Measurements from ENCODE around the gene ACBD7. TPM values are rescaled to one million over a fixed set of nuclear protein-coding genes. Genes with fewer than 3 reads are reported as not detected.

ACBD7 gene
- total RNA-seq (1 to 10 TPM in 1 of 2 experiments, not detected in 1; 1.2 TPM), polyA plus RNA-seq (under 1 TPM in 1 of 3 donors, not detected in 2; 0.19 TPM), total RNA-seq (0 to 7.3 (median 0.85) reads per million in 6 experiments)

DNA sequence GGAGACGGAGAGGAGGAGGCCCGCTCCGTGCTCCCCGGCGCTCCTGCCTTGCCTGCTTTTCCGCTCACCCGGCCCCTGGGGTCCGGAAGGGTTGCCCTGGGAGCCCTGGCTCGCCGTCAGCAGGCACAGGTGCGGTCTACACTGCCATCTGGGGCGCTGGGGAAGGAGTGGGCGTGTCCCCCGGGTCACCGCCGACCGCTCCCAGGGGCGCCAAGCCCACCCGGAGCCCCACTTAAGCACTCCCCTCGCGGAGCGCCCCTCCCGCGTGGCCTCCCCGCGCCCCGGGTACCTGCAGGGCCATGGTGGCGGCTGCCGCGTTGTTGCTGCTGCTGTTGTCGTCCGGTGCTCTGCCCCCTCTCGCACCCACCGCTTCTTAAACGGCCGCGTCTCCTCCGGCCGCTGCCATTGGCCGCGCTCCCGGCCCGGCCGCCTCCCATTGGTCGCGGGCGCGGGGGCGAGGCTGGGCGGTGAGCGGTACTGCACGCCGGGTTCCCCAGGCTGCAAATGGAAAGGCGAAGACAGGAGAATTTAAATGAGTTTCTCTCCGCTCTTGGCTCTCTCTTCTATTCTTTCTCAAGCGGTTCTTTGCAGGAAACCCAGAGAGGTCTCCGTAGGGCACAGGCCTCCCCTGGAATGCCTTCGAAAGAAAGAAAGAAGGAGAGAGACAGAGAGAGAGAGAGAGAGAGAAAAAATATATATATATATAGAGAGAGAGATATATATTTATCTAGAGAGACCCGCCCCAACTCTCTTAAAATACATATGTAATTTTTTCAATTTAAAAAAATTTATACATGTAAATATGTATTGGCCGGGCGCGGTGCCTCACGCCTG lies at the start of gene ACBD7:
Gene ACBD7 (minus strand): TSS at position 349 of the 834 bp plus-strand sequence. CDS start 48 bp downstream, at position 301.
- Mint-ChIP-seq H3K27ac (peak within 1 kb of the TSS in 2 of 10 donors; percentile 27 to 57), H3K9me3 (no peaks in the 10 kb centered on the region), H3K4me1 (peaks cover 0 to 15% (median 0%) of the 10 kb centered on the region in 4 donors), H3K36me3 (no peaks in the 10 kb centered on the region), H3K27me3 (no peaks in the 10 kb centered on the region), H3K4me3 (peak within 1 kb of the TSS; percentile 68 to 86 (median 82))
- POLR2A ChIA-PET = no interaction called here
- peak; percentile 98 to 99 for ATAC-seq
- DNase-seq = peak; percentile 69 to 83 (median 78)

DNA sequence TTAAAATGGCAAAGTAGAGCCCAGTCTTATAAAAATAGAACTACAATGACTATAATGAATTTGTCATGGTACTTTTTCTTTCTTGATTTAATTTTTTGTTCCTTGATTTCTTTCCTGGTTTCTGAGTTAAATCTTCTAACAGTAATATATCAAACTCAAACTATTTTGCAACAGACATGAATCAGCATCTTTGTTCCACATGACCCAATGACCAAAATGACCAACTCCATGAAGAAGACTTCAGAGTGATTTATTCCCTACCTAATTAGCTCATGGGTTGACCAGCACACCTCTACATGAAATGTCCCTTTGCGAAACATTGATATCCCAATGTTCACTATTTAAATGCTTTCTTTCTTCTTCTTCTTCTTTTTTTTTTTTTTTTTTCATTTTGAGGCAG lies 49.1 kb upstream of the ACBD7 start:
- H3K4me1 Mint-ChIP-seq = peaks cover 22 to 37% (median 28%) of the 10 kb centered on the region in 4 donors
- H3K9me3 Mint-ChIP-seq = no peaks in the 10 kb centered on the region
- DNase-seq (no peak), ATAC-seq (no peak)
- H3K27ac Mint-ChIP-seq = peak overlapping the region in 2 of 10 donors; percentile 39 to 59
- no peak overlapping the region for H3K4me3 Mint-ChIP-seq
- no peaks in the 10 kb centered on the region for H3K27me3 Mint-ChIP-seq
- peaks cover 0 to 80% (median 23%) of the 10 kb centered on the region in 3 donors for H3K36me3 Mint-ChIP-seq
- POLR2A ChIA-PET = interaction anchor here (0.7 kb wide), 1 partner anchor 109 kb away, joined by 4 read pairs; no protein-coding TSS in a partner anchor

DNA sequence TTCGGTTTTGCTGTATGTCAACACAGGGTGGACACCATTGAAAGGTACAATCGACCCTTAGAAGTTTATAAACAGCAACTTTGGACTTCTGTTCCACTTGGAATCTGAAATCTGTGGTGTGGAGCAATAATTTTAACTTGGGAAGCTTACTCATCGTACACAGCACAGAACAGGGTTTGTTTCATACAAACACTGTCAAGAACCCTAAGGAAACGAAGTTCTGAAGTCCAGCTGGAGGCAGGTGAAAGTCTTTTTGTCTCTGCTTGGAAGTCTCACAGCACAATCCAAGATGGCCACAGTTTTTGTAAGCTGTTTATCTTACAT lies 48.4 kb upstream of the ACBD7 start:
- Mint-ChIP-seq H3K27me3 (no peaks in the 10 kb centered on the region), H3K4me3 (no peak overlapping the region), H3K4me1 (peaks cover 16 to 30% (median 22%) of the 10 kb centered on the region in 4 donors), H3K9me3 (no peaks in the 10 kb centered on the region), H3K36me3 (peaks cover 0 to 86% (median 23%) of the 10 kb centered on the region in 3 donors), H3K27ac (peak overlapping the region in 1 of 10 donors; percentile 39)
- ATAC-seq (no peak), DNase-seq (no peak)
- POLR2A ChIA-PET = no interaction called here

DNA sequence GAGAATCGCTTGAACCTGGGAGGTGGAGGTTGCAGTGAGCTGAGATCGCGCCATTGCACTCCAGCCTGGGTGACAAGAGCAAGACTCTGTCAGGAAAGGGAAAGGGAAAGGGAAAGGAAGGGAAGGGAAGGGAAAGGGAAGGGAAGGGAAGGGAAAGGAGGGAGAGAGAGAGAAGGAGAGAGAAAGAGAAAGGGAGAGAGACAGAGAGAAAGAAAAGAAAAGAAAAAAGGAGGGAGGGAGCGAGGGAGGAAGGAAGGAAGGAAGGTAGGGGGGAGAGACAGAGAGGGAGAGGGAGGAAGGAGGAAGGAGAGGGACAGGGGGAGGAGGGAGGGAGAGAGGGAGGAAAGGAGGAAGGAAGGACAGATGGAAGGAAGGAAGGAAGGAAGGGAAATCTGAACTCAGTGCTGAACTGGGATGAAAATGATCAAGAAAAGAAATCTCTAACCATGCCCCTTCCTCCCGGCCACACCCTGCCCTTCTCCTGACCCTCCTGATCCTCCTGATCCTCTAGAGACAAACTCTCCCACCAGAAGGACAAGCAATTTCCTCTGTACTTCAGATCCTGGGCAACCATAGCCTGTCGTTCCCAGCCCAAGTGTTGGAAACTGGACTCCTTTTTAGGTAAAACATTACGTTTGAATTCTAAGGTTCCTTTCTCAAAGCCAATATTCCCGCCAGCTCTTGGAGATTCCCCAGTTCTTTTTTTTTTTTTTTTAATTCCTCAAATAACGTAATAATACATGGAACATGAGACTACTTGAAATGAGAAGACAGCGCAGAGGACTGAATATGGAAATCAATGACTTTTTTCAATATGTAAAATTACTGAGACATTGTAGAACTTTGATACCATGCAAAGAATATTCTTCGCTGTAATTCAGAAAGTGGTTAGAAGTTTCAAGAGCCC lies 47.8 kb upstream of the ACBD7 start:
- Mint-ChIP-seq H3K27ac (peak overlapping the region in 8 of 10 donors; percentile 24 to 84 (median 66)), H3K9me3 (no peaks in the 10 kb centered on the region), H3K27me3 (no peaks in the 10 kb centered on the region), H3K4me3 (no peak overlapping the region), H3K36me3 (peaks cover 2 to 90% (median 25%) of the 10 kb centered on the region in 3 donors), H3K4me1 (peaks cover 13 to 24% (median 16%) of the 10 kb centered on the region in 4 donors)
- no peak for ATAC-seq
- DNase-seq = no peak
- POLR2A ChIA-PET = interaction anchor here (0.7 kb wide), 1 partner anchor 105 kb away, joined by 3 read pairs; no protein-coding TSS in a partner anchor

DNA sequence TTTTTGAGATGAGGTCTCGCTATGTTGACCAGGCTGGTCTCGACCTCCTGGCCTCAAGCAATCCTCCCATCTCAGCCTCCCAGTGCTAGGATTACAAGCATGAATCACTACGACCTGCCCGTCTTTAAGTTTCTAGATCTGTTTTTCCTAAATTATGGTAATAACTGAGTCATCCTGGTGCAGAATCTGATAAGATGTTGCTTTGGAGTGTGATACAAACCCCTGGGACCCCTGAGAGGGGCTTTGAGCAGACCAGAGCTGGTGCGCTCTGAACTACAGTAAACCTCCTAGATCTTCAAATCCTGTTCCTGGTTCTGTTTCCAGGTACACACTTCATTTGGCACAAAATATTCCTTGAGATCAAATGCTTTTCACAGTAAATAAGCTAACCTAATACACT lies 42.8 kb upstream of the ACBD7 start:
- Mint-ChIP-seq H3K4me1 (peaks cover 0 to 8% (median 3%) of the 10 kb centered on the region in 4 donors), H3K36me3 (peaks cover 16 to 94% (median 34%) of the 10 kb centered on the region in 3 donors), H3K9me3 (no peaks in the 10 kb centered on the region), H3K27me3 (no peaks in the 10 kb centered on the region), H3K4me3 (no peak overlapping the region), H3K27ac (peak overlapping the region in 4 of 10 donors; percentile 10 to 77 (median 46))
- ATAC-seq (no peak), DNase-seq (no peak)
- POLR2A ChIA-PET = no interaction called here

DNA sequence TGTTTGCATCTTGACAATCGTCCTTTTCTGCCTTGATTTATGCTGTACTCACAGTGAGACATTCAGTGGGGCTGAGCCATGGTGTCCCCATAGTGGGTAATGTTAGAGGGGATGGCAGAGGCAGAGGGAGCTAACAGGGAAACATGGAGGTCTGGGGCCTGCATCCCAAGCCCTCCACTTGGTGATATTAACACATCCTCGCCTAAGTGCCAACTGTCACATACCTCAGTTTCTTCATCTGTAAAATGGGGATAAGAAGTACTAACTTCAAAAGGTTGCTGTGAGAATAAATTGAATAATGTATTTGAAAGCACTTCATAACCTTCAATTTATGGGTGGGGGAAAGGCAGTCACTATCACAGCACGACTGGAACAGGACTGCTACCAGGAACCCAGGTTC lies 36.3 kb upstream of the ACBD7 start:
- DNase-seq = no peak
- ATAC-seq = no peak
- peaks cover 7 to 79% (median 12%) of the 10 kb centered on the region in 3 donors for H3K36me3 Mint-ChIP-seq
- H3K27me3 Mint-ChIP-seq = no peaks in the 10 kb centered on the region
- peaks cover 0 to 6% (median 4%) of the 10 kb centered on the region in 4 donors for H3K4me1 Mint-ChIP-seq
- peak overlapping the region in 4 of 10 donors; percentile 0 to 49 (median 34) for H3K27ac Mint-ChIP-seq
- POLR2A ChIA-PET = no interaction called here
- H3K9me3 Mint-ChIP-seq = no peaks in the 10 kb centered on the region
- H3K4me3 Mint-ChIP-seq = no peak overlapping the region

DNA sequence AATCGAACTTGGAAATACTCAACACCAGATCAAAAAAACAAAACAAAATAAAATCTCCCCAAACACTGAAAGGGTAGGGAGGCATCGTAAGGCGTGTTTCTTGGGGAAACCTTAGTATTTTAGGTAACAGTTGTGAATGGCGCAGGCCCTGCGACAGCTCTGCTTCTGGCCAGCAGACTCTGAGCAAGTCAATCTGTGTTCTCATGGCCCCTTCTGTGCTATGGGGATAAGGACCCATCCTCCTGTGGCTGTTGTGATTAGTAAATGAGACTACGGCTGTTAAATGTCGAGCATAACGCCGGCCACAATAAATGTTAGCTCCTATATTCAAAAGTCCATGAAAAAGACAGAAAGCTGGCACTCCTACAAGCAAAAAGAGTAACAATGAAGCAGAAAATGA lies 35.6 kb upstream of the ACBD7 start:
- POLR2A ChIA-PET = no interaction called here
- DNase-seq = no peak
- Mint-ChIP-seq H3K36me3 (peaks cover 7 to 72% (median 20%) of the 10 kb centered on the region in 3 donors), H3K4me3 (no peak overlapping the region), H3K27me3 (no peaks in the 10 kb centered on the region), H3K27ac (peak overlapping the region in 6 of 10 donors; percentile 1 to 48 (median 36)), H3K4me1 (peaks cover 4 to 8% (median 6%) of the 10 kb centered on the region in 4 donors), H3K9me3 (no peaks in the 10 kb centered on the region)
- no peak for ATAC-seq

DNA sequence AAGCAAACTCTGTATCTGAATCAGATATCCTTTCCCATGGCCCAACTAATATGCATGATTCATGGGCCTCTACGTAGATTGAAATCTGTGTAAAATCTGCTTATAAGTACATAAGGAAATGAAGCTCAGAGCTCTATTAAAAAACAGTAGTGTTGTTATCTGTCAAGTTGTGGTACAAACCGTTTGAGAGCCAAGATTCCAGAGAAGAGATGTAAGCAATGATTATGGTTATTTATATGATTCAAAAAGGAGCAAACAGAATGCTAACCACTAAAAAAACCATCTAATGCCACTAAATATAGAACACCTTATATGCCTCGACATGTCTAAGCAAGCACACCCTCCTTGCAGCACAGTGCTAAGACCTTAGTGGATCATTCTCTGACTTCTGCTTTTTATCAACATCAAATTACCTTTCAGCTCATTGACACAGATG lies 35.2 kb upstream of the ACBD7 start:
- POLR2A ChIA-PET = interaction anchor here (0.7 kb wide), 1 partner anchor 48 kb away, joined by 7 read pairs; no protein-coding TSS in a partner anchor
- no peak for ATAC-seq
- Mint-ChIP-seq H3K4me1 (peaks cover 4 to 8% (median 6%) of the 10 kb centered on the region in 4 donors), H3K36me3 (peaks cover 7 to 68% (median 24%) of the 10 kb centered on the region in 3 donors), H3K9me3 (no peaks in the 10 kb centered on the region), H3K27me3 (no peaks in the 10 kb centered on the region), H3K27ac (peak overlapping the region in 3 of 10 donors; percentile 1 to 45 (median 28)), H3K4me3 (no peak overlapping the region)
- no peak for DNase-seq

DNA sequence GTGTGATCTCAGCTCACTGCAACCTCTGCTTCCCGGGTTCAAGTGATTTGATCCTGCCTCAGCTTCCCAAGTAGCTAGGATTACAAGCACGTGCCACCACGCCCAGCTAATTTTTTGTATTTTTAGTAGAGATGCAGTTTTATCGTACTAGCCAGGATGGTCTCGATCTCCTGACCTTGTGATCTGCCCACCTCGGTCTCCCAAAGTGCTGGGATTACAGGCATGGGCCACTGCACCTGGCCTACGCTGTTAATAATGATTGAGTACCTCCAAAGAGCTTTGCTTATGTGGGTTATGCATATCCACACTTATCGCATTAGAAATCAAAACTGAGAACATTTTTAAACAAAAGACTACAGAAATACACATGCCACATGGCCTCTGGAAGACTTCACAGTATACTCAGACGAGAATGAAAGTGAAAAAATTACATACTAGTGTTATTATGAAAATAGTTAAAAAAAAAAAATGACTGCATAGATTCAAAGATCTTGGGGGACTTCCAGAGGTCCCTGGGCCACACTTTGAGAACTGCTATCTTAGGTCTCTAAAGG lies 34.0 kb upstream of the ACBD7 start:
- POLR2A ChIA-PET = no interaction called here
- H3K4me3 Mint-ChIP-seq = no peak overlapping the region
- DNase-seq (no peak), ATAC-seq (no peak)
- H3K27me3 Mint-ChIP-seq = no peaks in the 10 kb centered on the region
- peaks cover 0 to 55% (median 21%) of the 10 kb centered on the region in 3 donors for H3K36me3 Mint-ChIP-seq
- peak overlapping the region in 3 of 10 donors; percentile 25 to 40 (median 37) for H3K27ac Mint-ChIP-seq
- no peaks in the 10 kb centered on the region for H3K9me3 Mint-ChIP-seq
- H3K4me1 Mint-ChIP-seq = peaks cover 4 to 8% (median 7%) of the 10 kb centered on the region in 4 donors

DNA sequence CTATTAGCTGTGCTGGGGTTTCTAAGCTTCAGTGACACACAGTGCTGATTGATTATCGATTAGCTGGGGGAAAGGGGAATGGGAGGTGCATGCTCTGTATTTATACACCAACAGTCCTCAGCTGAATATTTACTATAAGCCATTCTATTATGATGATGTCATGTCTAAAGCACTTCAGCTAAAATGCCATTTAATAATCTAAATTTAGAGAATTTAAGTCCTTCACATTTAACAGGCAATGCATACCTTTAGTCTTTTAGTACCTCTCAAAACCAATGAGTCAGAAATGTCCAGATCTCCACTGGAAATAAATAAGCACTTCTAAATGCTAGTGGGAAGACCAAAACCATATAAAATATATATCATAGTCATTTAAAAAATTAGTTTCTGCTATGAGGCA lies 33.1 kb upstream of the ACBD7 start:
- Mint-ChIP-seq H3K9me3 (no peaks in the 10 kb centered on the region), H3K36me3 (peaks cover 0 to 51% (median 21%) of the 10 kb centered on the region in 3 donors), H3K4me1 (peaks cover 4 to 8% (median 7%) of the 10 kb centered on the region in 4 donors), H3K27me3 (no peaks in the 10 kb centered on the region), H3K27ac (peak overlapping the region in 2 of 10 donors; percentile 47 to 73), H3K4me3 (no peak overlapping the region)
- ATAC-seq = no peak
- DNase-seq = no peak
- POLR2A ChIA-PET = no interaction called here

DNA sequence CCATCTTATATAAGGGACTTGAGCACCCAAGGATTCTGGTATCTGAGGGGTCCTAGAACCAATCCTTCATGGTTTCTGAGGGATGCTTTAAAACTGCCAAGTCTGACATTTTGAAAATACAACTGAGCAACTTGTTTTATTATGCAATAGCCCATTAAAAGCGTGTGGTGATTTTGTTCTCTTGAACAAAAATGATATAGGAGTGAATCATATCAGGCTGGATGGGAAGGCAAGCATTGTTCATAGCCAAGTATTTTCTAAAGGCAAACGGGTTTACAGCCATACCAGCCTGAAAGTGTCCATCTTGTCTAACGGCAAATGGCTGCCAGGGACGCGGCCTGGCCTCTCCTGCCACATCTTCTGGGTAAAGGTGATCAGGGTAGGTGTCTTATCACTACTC lies 31.9 kb upstream of the ACBD7 start:
- Mint-ChIP-seq H3K4me3 (no peak overlapping the region), H3K27ac (no peak overlapping the region), H3K27me3 (no peaks in the 10 kb centered on the region), H3K9me3 (no peaks in the 10 kb centered on the region), H3K36me3 (peaks cover 0 to 39% (median 17%) of the 10 kb centered on the region in 3 donors), H3K4me1 (peaks cover 4 to 11% (median 7%) of the 10 kb centered on the region in 4 donors)
- DNase-seq (no peak), ATAC-seq (no peak)
- POLR2A ChIA-PET = no interaction called here

DNA sequence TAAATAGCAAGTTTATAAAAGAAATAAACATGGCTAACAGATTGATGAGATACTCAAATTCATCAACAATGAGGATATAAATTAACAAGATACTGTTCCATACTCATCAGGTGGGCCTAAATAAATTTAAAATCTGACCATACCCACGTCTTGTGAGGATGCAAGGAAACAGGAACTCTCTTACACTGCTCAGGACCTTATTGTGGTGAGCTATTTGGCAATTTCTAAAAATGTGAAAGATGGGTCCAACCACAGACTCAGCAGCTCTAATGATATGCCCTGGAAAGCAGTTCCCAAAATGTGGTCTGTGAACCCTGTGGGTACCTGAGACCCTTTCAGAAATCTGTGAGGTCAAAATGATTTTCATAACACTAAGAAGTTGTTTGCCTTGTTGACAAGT lies 30.0 kb upstream of the ACBD7 start:
- Mint-ChIP-seq H3K27ac (peak overlapping the region in 1 of 10 donors; percentile 49), H3K4me3 (no peak overlapping the region), H3K4me1 (peaks cover 0 to 8% (median 4%) of the 10 kb centered on the region in 4 donors), H3K9me3 (no peaks in the 10 kb centered on the region), H3K36me3 (peaks cover 0 to 34% (median 20%) of the 10 kb centered on the region in 3 donors), H3K27me3 (no peaks in the 10 kb centered on the region)
- POLR2A ChIA-PET = no interaction called here
- no peak for ATAC-seq
- DNase-seq = no peak
